Mucosa of descending colon (tissue), 3 donors: ENCODE measurements around the gene ACO2. TPM values are rescaled to one million over a fixed set of nuclear protein-coding genes. Genes with fewer than 3 reads are reported as not detected.

Experiments used
- ATAC-seq: fragments of 200-7000 bp; cut with Tn5 transposase; one replicate; pipeline ENCODE4 v1.9.1; 2020; ENCODE audit warnings: mild to moderate bottlenecking, moderate library complexity
- DNase-seq, 3 donors: peaks; one replicate each; pipeline ENCODE4 v3.0.0-alpha.2; 2020
- H3K36me3 ChIP-seq: fragments of 200-600 bp; one replicate; pipeline ENCODE4 v1.8.0; 2021; ENCODE audit warnings: low read depth, mild to moderate bottlenecking
- H3K4me1 ChIP-seq: fragments of 200-600 bp; one replicate; pipeline ENCODE4 v1.8.0; 2021; ENCODE audit warnings: low read depth, mild to moderate bottlenecking
- H3K4me3 ChIP-seq: fragments of 200-600 bp; one replicate; pipeline ENCODE4 v1.8.0; 2021; ENCODE audit warnings: mild to moderate bottlenecking
- H3K9me3 ChIP-seq: fragments of 200-600 bp; one replicate; pipeline ENCODE4 v1.8.0; 2021; ENCODE audit warnings: mild to moderate bottlenecking
- intact Hi-C, 2 donors: fragments of 100-400 bp; cut with DNase I in 1 of 2; cut with micrococcal nuclease in 1 of 2; formaldehyde crosslinking; loops; one replicate each; pipeline versions ENCODE4 v1.11.0 to v1.11.1; 2022; cut with DNase I, micrococcal nuclease
- total RNA-seq, 3 donors: library from RNA; stranded (reverse); fragmentation: NEBNext Ultra II Directional in 2 of 3; extraction: Animal tissue kit (Norgen Biotek cat#: 25700) in 2 of 3; gene quantifications; one replicate each; pipeline versions ENCODE4 v1.2.1 to v1.2.4, GENCODE V29; 2021 to 2023
- TF ChIP-seq, protein P1 (sequence below): fragments of 200-600 bp; IDR thresholded peaks from one replicate; pipeline ENCODE4 v1.8.0; 2022; ENCODE audit warnings: antibody characterized with exemption, mild to moderate bottlenecking
- donor health status: DM: no; HTN: no; CAD: no; lungs with moderate emphysema.
- donor health status: DM: no; HTN: no; CAD: no.
- donor health status: DM: no; HTN: yes; CAD: no.

Gene ACO2
- total RNA-seq, 3 donors from 2014 or later = 187 to 295 (median 241) TPM

DNA sequence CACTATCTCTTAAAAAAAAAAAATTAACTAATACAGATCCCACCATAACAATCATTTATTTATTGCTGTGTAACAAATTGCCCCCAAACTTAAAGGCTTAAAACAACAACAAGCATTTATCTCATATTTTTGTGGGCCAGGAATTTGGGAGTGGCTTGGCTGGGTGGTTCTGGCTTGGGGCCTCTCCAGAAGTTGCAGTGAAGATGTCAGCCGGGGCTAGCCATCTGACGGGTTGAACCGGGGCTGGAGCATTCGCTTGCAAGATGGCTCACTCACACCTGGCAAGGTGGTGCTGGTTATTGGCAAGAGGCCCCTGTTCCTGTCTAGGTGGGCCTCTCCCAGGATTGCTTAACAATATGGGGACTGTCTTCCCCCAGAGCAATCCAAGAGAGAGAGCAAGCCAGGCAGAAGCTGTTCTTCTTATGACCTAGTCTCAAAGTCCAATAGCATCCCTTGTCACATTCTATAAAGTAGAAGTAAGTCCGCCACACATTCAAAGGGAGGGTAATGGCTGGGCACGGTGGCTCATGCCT is 29.5 kb downstream of the ACO2 start:
- no peak for ATAC-seq
- TF ChIP-seq, protein P1, sequence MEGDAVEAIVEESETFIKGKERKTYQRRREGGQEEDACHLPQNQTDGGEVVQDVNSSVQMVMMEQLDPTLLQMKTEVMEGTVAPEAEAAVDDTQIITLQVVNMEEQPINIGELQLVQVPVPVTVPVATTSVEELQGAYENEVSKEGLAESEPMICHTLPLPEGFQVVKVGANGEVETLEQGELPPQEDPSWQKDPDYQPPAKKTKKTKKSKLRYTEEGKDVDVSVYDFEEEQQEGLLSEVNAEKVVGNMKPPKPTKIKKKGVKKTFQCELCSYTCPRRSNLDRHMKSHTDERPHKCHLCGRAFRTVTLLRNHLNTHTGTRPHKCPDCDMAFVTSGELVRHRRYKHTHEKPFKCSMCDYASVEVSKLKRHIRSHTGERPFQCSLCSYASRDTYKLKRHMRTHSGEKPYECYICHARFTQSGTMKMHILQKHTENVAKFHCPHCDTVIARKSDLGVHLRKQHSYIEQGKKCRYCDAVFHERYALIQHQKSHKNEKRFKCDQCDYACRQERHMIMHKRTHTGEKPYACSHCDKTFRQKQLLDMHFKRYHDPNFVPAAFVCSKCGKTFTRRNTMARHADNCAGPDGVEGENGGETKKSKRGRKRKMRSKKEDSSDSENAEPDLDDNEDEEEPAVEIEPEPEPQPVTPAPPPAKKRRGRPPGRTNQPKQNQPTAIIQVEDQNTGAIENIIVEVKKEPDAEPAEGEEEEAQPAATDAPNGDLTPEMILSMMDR = no peak
- Histone ChIP-seq H3K4me3 (no peak overlapping the region), H3K4me1 (no peaks in the 10 kb centered on the region), H3K9me3 (no peaks in the 10 kb centered on the region), H3K36me3 (peaks cover 14% of the 10 kb centered on the region)
- DNase-seq = no peak
- intact Hi-C loops = no loop called here

- H3K9me3 ChIP-seq = no peaks in the 10 kb centered on the region
- ATAC-seq (peak; percentile 17), DNase-seq (no peak)
- H3K4me1 ChIP-seq = no peaks in the 10 kb centered on the region
- TF ChIP-seq, protein P1 = no peak
- intact Hi-C loops = no loop called here
- no peak overlapping the region for H3K4me3 ChIP-seq
- peaks cover 14% of the 10 kb centered on the region for H3K36me3 ChIP-seq
These were observed 30.8 kb downstream of the ACO2 start for GRCh38 chr22:41499624-41500280.

DNA sequence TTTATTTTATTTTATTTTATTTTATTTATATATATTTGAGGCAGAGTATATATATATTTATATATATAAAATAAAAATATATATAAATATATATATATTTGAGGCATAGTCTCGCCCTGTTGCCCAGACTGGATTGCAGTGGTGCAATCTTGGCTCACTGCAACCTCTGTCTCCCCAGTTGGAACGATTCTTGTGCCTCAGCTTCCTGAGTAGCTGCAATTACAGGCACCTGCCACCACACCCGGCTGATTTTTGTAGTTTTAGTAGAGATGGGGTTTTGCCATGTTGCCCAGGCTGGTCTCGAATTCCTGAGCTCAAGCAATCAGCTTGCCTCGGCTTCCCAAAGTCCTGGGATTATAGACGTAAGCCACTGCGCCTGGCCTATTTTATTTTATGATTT is 31.4 kb downstream of the ACO2 start:
- intact Hi-C loops = no loop called here
- TF ChIP-seq, protein P1 = no peak
- peaks cover 14% of the 10 kb centered on the region for H3K36me3 ChIP-seq

DNA sequence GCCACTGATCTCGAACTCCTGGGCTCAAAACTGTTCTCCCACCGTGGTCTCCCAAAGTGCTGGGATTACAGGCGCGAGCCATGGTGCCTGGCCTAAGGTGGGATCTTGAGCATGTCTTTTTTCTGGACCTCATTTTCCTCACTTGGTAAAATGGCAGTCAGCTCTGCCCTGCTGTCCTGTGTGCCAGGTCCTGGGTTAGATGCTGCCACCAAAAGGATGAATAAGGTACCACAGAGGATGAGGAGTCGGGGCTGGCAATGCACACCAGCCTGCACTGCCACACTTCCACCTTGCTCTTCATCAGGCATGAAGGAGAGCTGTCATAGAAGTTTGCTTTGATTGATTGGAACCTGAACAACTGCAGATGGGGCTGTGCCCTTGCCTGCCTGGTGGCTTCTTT is 32.3 kb downstream of the ACO2 start:
- Histone ChIP-seq H3K4me3 (no peak overlapping the region), H3K4me1 (no peaks in the 10 kb centered on the region), H3K36me3 (peaks cover 14% of the 10 kb centered on the region), H3K9me3 (no peaks in the 10 kb centered on the region)
- TF ChIP-seq, protein P1 = no peak
- peak; percentile 85 for ATAC-seq
- no peak for DNase-seq
- intact Hi-C loops = no loop called here

More for the DNA sequence above, 31.4 kb downstream of the ACO2 start:
- no peak for DNase-seq
- H3K4me3 ChIP-seq = no peak overlapping the region
- no peak for ATAC-seq
- H3K4me1 ChIP-seq = no peaks in the 10 kb centered on the region
- no peaks in the 10 kb centered on the region for H3K9me3 ChIP-seq

DNA sequence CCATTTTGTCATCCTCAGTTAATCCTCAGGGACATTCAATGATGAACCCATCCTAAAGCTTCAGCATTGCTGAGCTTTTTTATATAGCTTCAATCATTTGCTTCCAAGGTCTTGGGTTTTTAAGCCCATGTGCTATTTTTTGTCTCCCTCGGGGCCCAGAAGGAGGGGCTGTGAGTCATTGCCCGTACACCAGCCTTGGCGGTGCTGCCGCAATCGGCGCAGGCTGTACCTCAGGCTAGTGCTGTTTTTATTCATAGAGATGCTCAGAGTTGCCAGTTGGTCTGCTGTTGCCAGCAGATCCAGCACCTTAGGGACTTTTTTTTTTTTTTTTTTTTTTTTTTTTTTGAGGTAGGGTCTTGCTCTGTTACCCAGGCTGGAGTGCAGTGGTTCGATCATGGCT is 35.5 kb downstream of the ACO2 start:
- no peaks in the 10 kb centered on the region for H3K4me1 ChIP-seq
- H3K36me3 ChIP-seq = peaks cover 19% of the 10 kb centered on the region
- intact Hi-C loops = no loop called here
- no peak for ATAC-seq
- no peak for DNase-seq
- H3K4me3 ChIP-seq = no peak overlapping the region
- TF ChIP-seq, protein P1 = no peak
- no peaks in the 10 kb centered on the region for H3K9me3 ChIP-seq
